ENCODE measurements around the gene GAS6.
"Not testable (repeated sequence)": the region's sequence is repeated elsewhere in the genome, so short reads cannot be mapped to it uniquely, and the experiment has no call there.

GAS6 gene

GRCh38 chr13:113863524-113864272, at the start of gene GAS6:
Gene GAS6 (minus strand): TSS chr13:113864076. CDS start chr13:113863920, 156 bp downstream.
- peak within 1 kb of the TSS; percentile 66 for H3K4me3 ChIP-seq (ENCODE audit: low read depth, low read length)
- H3K36me3 ChIP-seq (replicated peaks), result no peaks in the 10 kb centered on the region
- in situ Hi-C loops (cut with HindIII; ENCODE audit: low pct_ligation_motif_present, low sequenced_read_pairs), result no loop called here
- TF ChIP-seq, protein P1, sequence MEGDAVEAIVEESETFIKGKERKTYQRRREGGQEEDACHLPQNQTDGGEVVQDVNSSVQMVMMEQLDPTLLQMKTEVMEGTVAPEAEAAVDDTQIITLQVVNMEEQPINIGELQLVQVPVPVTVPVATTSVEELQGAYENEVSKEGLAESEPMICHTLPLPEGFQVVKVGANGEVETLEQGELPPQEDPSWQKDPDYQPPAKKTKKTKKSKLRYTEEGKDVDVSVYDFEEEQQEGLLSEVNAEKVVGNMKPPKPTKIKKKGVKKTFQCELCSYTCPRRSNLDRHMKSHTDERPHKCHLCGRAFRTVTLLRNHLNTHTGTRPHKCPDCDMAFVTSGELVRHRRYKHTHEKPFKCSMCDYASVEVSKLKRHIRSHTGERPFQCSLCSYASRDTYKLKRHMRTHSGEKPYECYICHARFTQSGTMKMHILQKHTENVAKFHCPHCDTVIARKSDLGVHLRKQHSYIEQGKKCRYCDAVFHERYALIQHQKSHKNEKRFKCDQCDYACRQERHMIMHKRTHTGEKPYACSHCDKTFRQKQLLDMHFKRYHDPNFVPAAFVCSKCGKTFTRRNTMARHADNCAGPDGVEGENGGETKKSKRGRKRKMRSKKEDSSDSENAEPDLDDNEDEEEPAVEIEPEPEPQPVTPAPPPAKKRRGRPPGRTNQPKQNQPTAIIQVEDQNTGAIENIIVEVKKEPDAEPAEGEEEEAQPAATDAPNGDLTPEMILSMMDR (IDR thresholded peaks at IDR 0.05; ENCODE audit: low read depth, low read length, missing control alignments), result no peak
- H3K27ac ChIP-seq, result no peak within 1 kb of the TSS
- peaks cover 9% of the 10 kb centered on the region for H3K27me3 ChIP-seq (replicated peaks)
- no peak for DNase-seq

DNA sequence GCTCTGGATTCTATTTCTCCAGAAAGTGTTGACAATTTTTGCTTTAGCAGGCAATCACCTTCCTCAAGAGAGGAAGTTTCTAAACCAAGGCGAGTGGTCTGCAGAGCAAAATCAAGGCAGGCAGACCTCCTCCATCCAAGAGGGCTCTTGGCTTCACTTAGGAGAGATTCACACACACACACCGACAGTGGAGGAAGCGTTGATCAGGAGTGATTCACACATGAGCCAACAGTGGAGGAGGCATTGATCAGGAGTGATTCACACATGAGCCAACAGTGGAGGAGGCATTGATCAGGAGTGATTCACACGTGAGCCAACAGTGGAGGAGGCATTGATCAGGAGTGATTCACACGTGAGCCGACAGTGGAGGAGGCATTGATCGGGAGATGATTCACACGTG, 49.5 kb upstream of the GAS6 start:
- H3K36me3 ChIP-seq (replicated peaks); H3K27ac ChIP-seq; H3K4me3 ChIP-seq (ENCODE audit: low read depth, low read length); H3K27me3 ChIP-seq (replicated peaks); in situ Hi-C loops (cut with HindIII; ENCODE audit: low pct_ligation_motif_present, low sequenced_read_pairs); DNase-seq: not testable (repeated sequence)

GRCh38 chr13:113912596-113912995, 48.7 kb upstream of the GAS6 start:
- in situ Hi-C loops (cut with HindIII; ENCODE audit: low pct_ligation_motif_present, low sequenced_read_pairs), result no loop called here
- no peak overlapping the region for H3K27ac ChIP-seq

GRCh38 chr13:113907635-113908617, 44.0 kb upstream of the GAS6 start:
- in situ Hi-C loops (cut with HindIII; ENCODE audit: low pct_ligation_motif_present, low sequenced_read_pairs), result no loop called here
- Histone ChIP-seq H3K27ac (no peak overlapping the region), H3K36me3 (replicated peaks) (no peaks in the 10 kb centered on the region), H3K4me3 (ENCODE audit: low read depth, low read length) (no peak overlapping the region), H3K27me3 (replicated peaks) (no peaks in the 10 kb centered on the region)
- DNase-seq, result no peak
- TF ChIP-seq, protein P1 (IDR thresholded peaks at IDR 0.05; ENCODE audit: low read depth, low read length, missing control alignments), result no peak

More at GRCh38 chr13:113912596-113912995, 48.7 kb upstream of the GAS6 start:
- DNase-seq, result no peak
- Histone ChIP-seq H3K36me3 (replicated peaks) (no peaks in the 10 kb centered on the region), H3K27me3 (replicated peaks) (peaks cover 7% of the 10 kb centered on the region), H3K4me3 (ENCODE audit: low read depth, low read length) (no peak overlapping the region)
- TF ChIP-seq, protein P1 (IDR thresholded peaks at IDR 0.05; ENCODE audit: low read depth, low read length, missing control alignments), result no peak

DNA sequence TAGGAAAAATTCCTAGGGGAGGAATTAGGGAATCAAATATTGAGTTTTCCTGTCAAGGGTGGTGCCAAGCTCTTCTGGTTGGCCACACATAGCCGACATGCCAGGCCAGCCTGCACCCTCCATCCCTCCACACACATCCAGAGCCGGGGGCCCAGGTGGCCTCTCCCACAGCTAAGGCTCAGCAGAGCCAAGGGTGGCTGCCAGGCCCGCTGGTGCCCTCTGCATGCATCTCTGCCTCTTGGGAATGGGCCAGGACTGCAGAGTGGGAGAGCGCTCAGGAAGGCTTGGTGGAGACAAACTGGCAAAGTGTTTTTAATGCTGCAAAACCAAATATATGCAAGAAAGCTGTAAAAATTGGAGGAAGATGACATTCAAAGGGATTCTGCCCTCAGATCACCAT, 42.7 kb upstream of the GAS6 start:
- H3K27ac ChIP-seq, result no peak overlapping the region
- in situ Hi-C loops (cut with HindIII; ENCODE audit: low pct_ligation_motif_present, low sequenced_read_pairs), result no loop called here
- TF ChIP-seq, protein P1 (IDR thresholded peaks at IDR 0.05; ENCODE audit: low read depth, low read length, missing control alignments), result no peak
- no peak for DNase-seq
- H3K4me3 ChIP-seq (ENCODE audit: low read depth, low read length), result no peak overlapping the region
- H3K27me3 ChIP-seq (replicated peaks), result no peaks in the 10 kb centered on the region
- H3K36me3 ChIP-seq (replicated peaks), result no peaks in the 10 kb centered on the region

DNA sequence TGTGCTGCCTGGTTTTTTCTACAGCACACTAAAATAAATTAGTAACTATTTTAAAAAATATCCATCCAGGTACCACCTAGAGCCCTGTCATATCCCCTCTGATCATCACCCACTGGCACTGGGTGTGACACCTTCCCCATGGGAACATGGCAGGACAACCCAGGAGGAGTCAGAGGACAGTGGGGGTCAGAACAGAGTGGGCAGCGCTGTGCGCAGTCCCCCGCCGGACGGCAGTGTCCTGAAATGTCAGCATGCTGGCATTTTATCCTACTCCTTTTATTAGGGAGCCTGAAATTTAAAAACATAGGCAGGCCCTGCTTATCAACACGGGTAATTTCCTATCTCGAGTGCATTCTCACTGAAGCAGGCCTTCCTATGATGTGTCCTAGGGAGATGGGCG, 42.1 kb upstream of the GAS6 start:
- no peak for DNase-seq
- H3K27me3 ChIP-seq (replicated peaks), result no peaks in the 10 kb centered on the region
- in situ Hi-C loops (cut with HindIII; ENCODE audit: low pct_ligation_motif_present, low sequenced_read_pairs), result no loop called here

More for the DNA sequence above, 42.1 kb upstream of the GAS6 start:
- TF ChIP-seq, protein P1 (IDR thresholded peaks at IDR 0.05; ENCODE audit: low read depth, low read length, missing control alignments), result no peak
- Histone ChIP-seq H3K27ac (no peak overlapping the region), H3K36me3 (replicated peaks) (no peaks in the 10 kb centered on the region), H3K4me3 (ENCODE audit: low read depth, low read length) (no peak overlapping the region)

Data from brain microvascular endothelial cell (primary cell).